HEK293 (cell line): ENCODE measurements around the gene C5orf63.

Experiments
- CTCF ChIA-PET: fragments of 350-600 bp; formaldehyde crosslinking; extraction: SDS; loops from one replicate; lab custom pipeline; 2021; ENCODE audit warnings: antibody characterized with exemption; lab: Yijun Ruan, JAX
- POLR2A ChIA-PET: fragments of 300-600 bp; formaldehyde crosslinking; extraction: SDS; loops from one replicate; lab custom pipeline; 2020; ENCODE audit warnings: antibody characterized with exemption, inconsistent platforms; lab: Yijun Ruan, JAX
- H3K27ac ChIP-seq: fragments of 200-500 bp; sonication (Bioruptor generic); 2 replicates; pipeline ENCODE4 v1.5.1; 2014; ENCODE audit warnings: low read depth, low read length, control low read depth, inconsistent platforms; ENCODE audit errors: extremely low read depth
- H3K36me3 ChIP-seq, 2 experiments: fragments of 200-500 bp in 1 of 2; sonication (Bioruptor generic) in 1 of 2; 1 replicate in 1 of 2; 2 replicates in 1 of 2; pipeline ENCODE4 v1.5.1; 2014 to 2017; ENCODE audit warnings: inconsistent platforms in 2 of 2, low read length in 2 of 2; ENCODE audit not compliant: control insufficient read depth in 2 of 2, insufficient read depth in 1 of 2
- H3K4me1 ChIP-seq: fragments of 200-500 bp; sonication (Bioruptor generic); 2 replicates; pipeline ENCODE4 v1.5.1; 2014; ENCODE audit warnings: mild to moderate bottlenecking, low read length, inconsistent platforms; ENCODE audit not compliant: control insufficient read depth, insufficient read depth
- H3K4me3 ChIP-seq: 2 replicates; pipeline ENCODE4 v1.5.1; 2011; ENCODE audit warnings: low read depth, mild to moderate bottlenecking, control low read depth, low read length, moderate library complexity
- H3K9me3 ChIP-seq: fragments of 200-500 bp; sonication (Bioruptor generic); 2 replicates; pipeline ENCODE4 v1.5.1; 2014; ENCODE audit warnings: low read depth, low read length, inconsistent platforms; ENCODE audit not compliant: control insufficient read depth, insufficient read depth
- BCL11A ChIP-seq: fragments of 450-650 bp; formaldehyde crosslinking; IDR thresholded peaks from 2 replicates; pipeline ENCODE4 v1.5.1; 2016; ENCODE audit warnings: low read depth, missing biosample characterization, missing genetic modification characterization
- GFI1B ChIP-seq: fragments of 450-650 bp; formaldehyde crosslinking; IDR thresholded peaks from 2 replicates; pipeline ENCODE4 v1.5.1; 2016; ENCODE audit warnings: missing biosample characterization, missing genetic modification characterization
- HIC1 ChIP-seq: fragments of 450-650 bp; formaldehyde crosslinking; IDR thresholded peaks from 2 replicates; pipeline ENCODE4 v1.5.1; 2016; ENCODE audit warnings: missing biosample characterization, missing genetic modification characterization
- KLF17 ChIP-seq: fragments of 450-650 bp; formaldehyde crosslinking; IDR thresholded peaks from 2 replicates; pipeline ENCODE4 v1.5.1; 2016; ENCODE audit warnings: missing biosample characterization, missing genetic modification characterization
- OSR2 ChIP-seq: fragments of 450-650 bp; formaldehyde crosslinking; IDR thresholded peaks from 2 replicates; pipeline ENCODE4 v1.5.1; 2016; ENCODE audit warnings: missing biosample characterization, missing genetic modification characterization
- PATZ1 ChIP-seq: fragments of 450-650 bp; formaldehyde crosslinking; IDR thresholded peaks from 2 replicates; pipeline ENCODE4 v1.5.1; 2016; ENCODE audit warnings: missing biosample characterization, missing genetic modification characterization
- SP2 ChIP-seq: fragments of 450-650 bp; formaldehyde crosslinking; IDR thresholded peaks from 2 replicates; pipeline ENCODE4 v1.5.1; 2016; ENCODE audit warnings: missing biosample characterization, missing genetic modification characterization
- ZBTB48 ChIP-seq: fragments of 450-650 bp; formaldehyde crosslinking; IDR thresholded peaks from 2 replicates; pipeline ENCODE4 v1.5.1; 2016; ENCODE audit warnings: missing biosample characterization, missing genetic modification characterization
- ZNF146 ChIP-seq: fragments of 450-650 bp; formaldehyde crosslinking; IDR thresholded peaks from 2 replicates; pipeline ENCODE4 v1.5.1; 2016; ENCODE audit warnings: missing biosample characterization, missing genetic modification characterization
- ZNF221 ChIP-seq: fragments of 450-650 bp; formaldehyde crosslinking; IDR thresholded peaks from 2 replicates; pipeline ENCODE4 v1.5.1; 2017; ENCODE audit warnings: missing biosample characterization, missing genetic modification characterization, borderline replicate concordance
- ZNF26 ChIP-seq: fragments of 450-650 bp; formaldehyde crosslinking; IDR thresholded peaks from 2 replicates; pipeline ENCODE4 v1.5.1; 2016; ENCODE audit warnings: missing biosample characterization, missing genetic modification characterization
- ZNF404 ChIP-seq: fragments of 450-650 bp; formaldehyde crosslinking; IDR thresholded peaks from 2 replicates; pipeline ENCODE4 v1.5.1; 2017; ENCODE audit warnings: missing biosample characterization, missing genetic modification characterization
- ZNF416 ChIP-seq: fragments of 450-650 bp; formaldehyde crosslinking; IDR thresholded peaks from 2 replicates; pipeline ENCODE4 v1.5.1; 2016; ENCODE audit warnings: missing biosample characterization, missing genetic modification characterization
- ZNF48 ChIP-seq: fragments of 450-650 bp; formaldehyde crosslinking; IDR thresholded peaks from 2 replicates; pipeline ENCODE4 v1.5.1; 2016; ENCODE audit warnings: missing biosample characterization, missing genetic modification characterization
- ZNF521 ChIP-seq: fragments of 450-650 bp; formaldehyde crosslinking; IDR thresholded peaks from 2 replicates; pipeline ENCODE4 v1.5.1; 2017; ENCODE audit warnings: missing biosample characterization, mild to moderate bottlenecking, missing genetic modification characterization
- ZNF548 ChIP-seq: fragments of 450-650 bp; formaldehyde crosslinking; IDR thresholded peaks from 2 replicates; pipeline ENCODE4 v1.5.1; 2016; ENCODE audit warnings: missing biosample characterization, missing genetic modification characterization
- ZNF600 ChIP-seq: fragments of 450-650 bp; formaldehyde crosslinking; IDR thresholded peaks from 2 replicates; pipeline ENCODE4 v1.5.1; 2016; ENCODE audit warnings: missing biosample characterization, missing genetic modification characterization
- ZNF624 ChIP-seq: fragments of 450-650 bp; formaldehyde crosslinking; IDR thresholded peaks from 2 replicates; pipeline ENCODE4 v1.5.1; 2017; ENCODE audit warnings: missing biosample characterization, missing genetic modification characterization
- ZNF658 ChIP-seq: fragments of 450-650 bp; formaldehyde crosslinking; IDR thresholded peaks from 2 replicates; pipeline ENCODE4; 2016; ENCODE audit warnings: missing biosample characterization, missing genetic modification characterization
- ZNF660 ChIP-seq: fragments of 450-650 bp; IDR thresholded peaks from 2 replicates; pipeline ENCODE4 v1.5.1; 2018; ENCODE audit warnings: missing biosample characterization, mild to moderate bottlenecking, missing genetic modification characterization
- ZNF664 ChIP-seq: fragments of 450-650 bp; formaldehyde crosslinking; IDR thresholded peaks from 2 replicates; pipeline ENCODE4 v1.5.1; 2016; ENCODE audit warnings: missing biosample characterization, missing genetic modification characterization
- ZNF843 ChIP-seq: fragments of 450-650 bp; formaldehyde crosslinking; IDR thresholded peaks from 2 replicates; pipeline ENCODE4 v1.5.1; 2016; ENCODE audit warnings: missing biosample characterization, missing genetic modification characterization
- TF ChIP-seq, protein P1 (sequence below): fragments of 450-650 bp; formaldehyde crosslinking; IDR thresholded peaks from 2 replicates; pipeline ENCODE4 v1.5.1; 2016; ENCODE audit warnings: missing biosample characterization, missing genetic modification characterization
- TF ChIP-seq, protein P2 (sequence below): fragments of 450-650 bp; formaldehyde crosslinking; IDR thresholded peaks from 2 replicates; pipeline ENCODE4 v1.5.1; 2016; ENCODE audit warnings: missing biosample characterization, missing genetic modification characterization

The C5orf63 gene

GRCh38 chr5:127061537-127061936 lies 11.8 kb downstream of the C5orf63 start (continued):
- TF ChIP-seq ZNF664 (tag by site-specific recombination) = no peak
- no peak for TF ChIP-seq KLF17 (tag by site-specific recombination)
- TF ChIP-seq SP2 (tag by site-specific recombination) = no peak
- TF ChIP-seq ZNF660 = no peak
- TF ChIP-seq ZNF843 (tag by site-specific recombination) = no peak
- TF ChIP-seq GFI1B (tag by site-specific recombination) = no peak

DNA sequence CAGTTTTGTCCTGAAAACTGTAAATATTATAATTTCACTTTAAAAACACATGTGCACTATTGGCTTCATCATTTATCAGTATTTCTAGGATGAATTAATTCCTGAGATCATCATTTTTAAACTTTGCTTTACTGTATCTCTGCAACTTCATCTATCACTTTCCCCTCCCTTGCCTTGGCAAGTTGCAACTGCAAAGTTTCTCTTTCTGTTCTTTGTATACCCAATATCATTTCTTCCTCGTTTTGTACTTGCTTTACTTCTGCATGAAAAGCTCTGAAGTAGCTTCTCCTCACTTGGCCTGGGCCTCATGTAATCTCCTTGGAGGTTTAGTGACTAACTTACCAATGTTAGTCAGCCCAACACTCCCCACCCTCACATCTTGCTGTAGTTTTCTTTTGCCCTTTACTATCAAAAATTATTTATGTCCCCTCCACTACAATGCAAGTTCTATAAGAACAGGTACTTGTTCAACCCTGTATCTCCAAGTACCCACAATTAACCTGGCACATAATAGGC lies 12.8 kb downstream of the C5orf63 start:
- H3K27ac ChIP-seq = no peak overlapping the region
- no peak for TF ChIP-seq ZBTB48 (tag by site-specific recombination)
- TF ChIP-seq ZNF404 (tag by site-specific recombination) = no peak
- TF ChIP-seq ZNF48 = no peak
- TF ChIP-seq, all 188 proteins: peak for 0
- peaks cover 5% of the 10 kb centered on the region; the same call in 1 of the 2 replicates for H3K4me1 ChIP-seq
- no peak overlapping the region for H3K4me3 ChIP-seq
- ChIA-PET POLR2A (no interaction called here), CTCF (interaction anchor here (1.2 kb wide), 1 partner anchor 228 kb away, joined by 3 read pairs; no protein-coding TSS in a partner anchor)
- H3K9me3 ChIP-seq = no peaks in the 10 kb centered on the region
- H3K36me3 ChIP-seq = peaks cover 0 to 29% of the 10 kb centered on the region in 2 experiments; a peak in 1 of 3 replicates

DNA sequence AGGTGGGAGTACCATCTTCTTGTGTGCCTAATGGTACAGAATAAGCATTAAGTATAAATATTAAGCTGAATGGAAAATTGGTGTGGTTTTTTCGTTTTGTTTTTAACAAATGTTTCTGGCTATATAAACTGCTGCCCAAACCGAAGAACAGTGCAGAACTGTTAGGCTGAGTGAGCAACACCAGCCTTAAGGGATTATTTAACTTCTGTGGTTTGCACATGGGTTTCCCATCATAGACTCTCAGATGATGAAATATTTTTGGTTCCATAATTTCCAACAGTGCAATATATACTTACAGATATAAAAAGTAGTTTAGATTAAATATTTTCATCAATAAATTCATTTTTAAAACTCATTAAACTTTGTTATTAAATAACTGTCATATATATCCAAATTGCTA lies 16.4 kb downstream of the C5orf63 start:
- ChIA-PET POLR2A (no interaction called here), CTCF (interaction anchor here (1.3 kb wide), 1 partner anchor 381 kb away, joined by 4 read pairs; no protein-coding TSS in a partner anchor)
- Histone ChIP-seq H3K27ac (no peak overlapping the region), H3K36me3 (peaks cover 0 to 21% of the 10 kb centered on the region in 2 experiments; a peak in 1 of 3 replicates), H3K9me3 (no peaks in the 10 kb centered on the region), H3K4me3 (no peak overlapping the region), H3K4me1 (peaks cover 3% of the 10 kb centered on the region; the same call in 1 of the 2 replicates)
- TF ChIP-seq BCL11A (tag by site-specific recombination) = no peak
- TF ChIP-seq ZNF26 (tag by site-specific recombination) = no peak
- TF ChIP-seq HIC1 = no peak
- TF ChIP-seq ZNF221 (tag by site-specific recombination) = no peak
- no peak for TF ChIP-seq ZNF416 (tag by site-specific recombination)
- TF ChIP-seq ZNF521 = no peak
- TF ChIP-seq ZNF146 (tag by site-specific recombination) = no peak
- TF ChIP-seq OSR2 = no peak
- TF ChIP-seq PATZ1 = no peak
- TF ChIP-seq, protein P1, sequence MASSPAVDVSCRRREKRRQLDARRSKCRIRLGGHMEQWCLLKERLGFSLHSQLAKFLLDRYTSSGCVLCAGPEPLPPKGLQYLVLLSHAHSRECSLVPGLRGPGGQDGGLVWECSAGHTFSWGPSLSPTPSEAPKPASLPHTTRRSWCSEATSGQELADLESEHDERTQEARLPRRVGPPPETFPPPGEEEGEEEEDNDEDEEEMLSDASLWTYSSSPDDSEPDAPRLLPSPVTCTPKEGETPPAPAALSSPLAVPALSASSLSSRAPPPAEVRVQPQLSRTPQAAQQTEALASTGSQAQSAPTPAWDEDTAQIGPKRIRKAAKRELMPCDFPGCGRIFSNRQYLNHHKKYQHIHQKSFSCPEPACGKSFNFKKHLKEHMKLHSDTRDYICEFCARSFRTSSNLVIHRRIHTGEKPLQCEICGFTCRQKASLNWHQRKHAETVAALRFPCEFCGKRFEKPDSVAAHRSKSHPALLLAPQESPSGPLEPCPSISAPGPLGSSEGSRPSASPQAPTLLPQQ (tag by site-specific recombination) = no peak
- TF ChIP-seq ZNF548 = no peak
- no peak for TF ChIP-seq ZNF624 (tag by site-specific recombination)
- TF ChIP-seq, protein P2, sequence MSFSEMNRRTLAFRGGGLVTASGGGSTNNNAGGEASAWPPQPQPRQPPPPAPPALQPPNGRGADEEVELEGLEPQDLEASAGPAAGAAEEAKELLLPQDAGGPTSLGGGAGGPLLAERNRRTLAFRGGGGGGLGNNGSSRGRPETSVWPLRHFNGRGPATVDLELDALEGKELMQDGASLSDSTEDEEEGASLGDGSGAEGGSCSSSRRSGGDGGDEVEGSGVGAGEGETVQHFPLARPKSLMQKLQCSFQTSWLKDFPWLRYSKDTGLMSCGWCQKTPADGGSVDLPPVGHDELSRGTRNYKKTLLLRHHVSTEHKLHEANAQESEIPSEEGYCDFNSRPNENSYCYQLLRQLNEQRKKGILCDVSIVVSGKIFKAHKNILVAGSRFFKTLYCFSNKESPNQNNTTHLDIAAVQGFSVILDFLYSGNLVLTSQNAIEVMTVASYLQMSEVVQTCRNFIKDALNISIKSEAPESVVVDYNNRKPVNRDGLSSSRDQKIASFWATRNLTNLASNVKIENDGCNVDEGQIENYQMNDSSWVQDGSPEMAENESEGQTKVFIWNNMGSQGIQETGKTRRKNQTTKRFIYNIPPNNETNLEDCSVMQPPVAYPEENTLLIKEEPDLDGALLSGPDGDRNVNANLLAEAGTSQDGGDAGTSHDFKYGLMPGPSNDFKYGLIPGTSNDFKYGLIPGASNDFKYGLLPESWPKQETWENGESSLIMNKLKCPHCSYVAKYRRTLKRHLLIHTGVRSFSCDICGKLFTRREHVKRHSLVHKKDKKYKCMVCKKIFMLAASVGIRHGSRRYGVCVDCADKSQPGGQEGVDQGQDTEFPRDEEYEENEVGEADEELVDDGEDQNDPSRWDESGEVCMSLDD (tag by site-specific recombination) = no peak
- no peak for TF ChIP-seq ZNF600 (tag by site-specific recombination)
- no peak for TF ChIP-seq ZNF658 (tag by site-specific recombination)
